ENCODE data around the gene VENTX. TPM values are rescaled to one million over a fixed set of nuclear protein-coding genes. Genes with fewer than 3 reads are reported as not detected.

VENTX gene
- total RNA-seq, 1 experiment from 2014 or later: not detected

DNA sequence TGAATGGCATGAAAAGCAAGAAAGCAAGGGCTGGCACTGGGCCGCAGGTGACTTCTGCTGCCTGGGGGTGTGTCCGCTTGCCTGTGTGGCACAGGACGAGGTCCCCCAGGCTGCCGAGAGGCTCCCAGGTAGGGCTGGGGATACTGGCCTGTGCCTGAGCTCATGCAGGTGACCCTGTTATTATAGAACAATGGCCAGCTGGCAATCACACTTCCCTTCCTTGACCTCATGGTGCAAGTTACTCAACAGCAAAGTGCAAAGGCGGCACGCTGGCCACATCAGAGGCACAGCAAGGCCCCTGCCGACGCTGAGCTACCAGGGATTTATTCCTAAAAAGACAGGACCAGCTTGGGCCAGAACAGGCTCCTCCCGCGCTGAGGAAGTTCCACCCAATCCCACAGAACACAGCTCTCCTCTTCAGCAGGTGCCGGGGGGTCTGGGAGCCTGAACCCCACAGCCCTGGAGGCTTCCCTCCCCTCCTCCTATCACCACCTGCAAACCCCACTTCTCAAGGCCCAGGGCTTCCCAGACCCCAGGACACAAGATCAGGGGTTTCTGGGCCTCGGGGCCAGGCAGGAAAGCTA lies 40.4 kb downstream of the VENTX start:
- intact Hi-C loops (cut with micrococcal nuclease): loop anchor here (1.0 to 2.0 kb wide), 2 partner anchors 19 to 29 kb away; no protein-coding TSS in a partner anchor
- peak overlapping the region; percentile 48 for H3K4me3 Mint-ChIP-seq (ENCODE audit: unreplicated experiment)
- BruUV-seq (replicated peaks): no TSS peak

DNA sequence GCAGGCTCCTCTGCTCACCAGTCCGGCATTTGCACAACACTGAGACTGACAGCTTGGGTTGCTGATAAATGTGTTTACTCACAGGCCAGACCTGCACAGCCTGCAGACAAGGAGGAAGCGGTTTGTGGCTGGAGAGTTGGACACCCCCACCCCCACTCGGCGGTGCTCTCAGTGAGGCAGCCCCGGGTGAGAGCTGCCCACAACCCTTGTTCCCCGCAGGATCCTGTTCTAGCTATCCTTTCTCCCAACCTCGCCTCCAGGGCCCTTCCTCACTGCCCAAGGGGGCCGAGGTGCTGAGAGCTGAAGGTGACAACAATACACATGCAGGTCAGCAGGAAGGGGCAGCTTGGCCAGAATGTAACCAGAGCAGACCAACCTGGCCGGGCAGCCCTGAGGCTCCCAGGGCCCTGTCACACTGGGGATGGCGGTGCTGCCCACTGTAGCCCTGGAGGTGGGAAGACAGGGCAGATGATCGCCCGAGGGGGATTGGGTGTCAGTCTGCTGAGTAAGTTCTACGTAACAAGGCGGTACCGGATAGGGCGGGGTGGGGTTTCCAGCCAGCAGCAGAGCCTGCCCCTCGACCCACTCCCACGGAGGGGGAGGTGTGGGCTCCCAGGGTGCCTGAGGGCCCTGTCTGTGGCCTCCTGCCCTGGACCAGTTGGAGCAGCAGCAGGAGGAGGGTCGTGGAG lies 41.1 kb downstream of the VENTX start:
- peaks cover 33% of the 10 kb centered on the region for H3K36me3 Mint-ChIP-seq (ENCODE audit: insufficient read depth, unreplicated experiment)
- peak; percentile 90 for DNase-seq (ENCODE audit: unreplicated experiment)
- TF ChIP-seq, protein P1, sequence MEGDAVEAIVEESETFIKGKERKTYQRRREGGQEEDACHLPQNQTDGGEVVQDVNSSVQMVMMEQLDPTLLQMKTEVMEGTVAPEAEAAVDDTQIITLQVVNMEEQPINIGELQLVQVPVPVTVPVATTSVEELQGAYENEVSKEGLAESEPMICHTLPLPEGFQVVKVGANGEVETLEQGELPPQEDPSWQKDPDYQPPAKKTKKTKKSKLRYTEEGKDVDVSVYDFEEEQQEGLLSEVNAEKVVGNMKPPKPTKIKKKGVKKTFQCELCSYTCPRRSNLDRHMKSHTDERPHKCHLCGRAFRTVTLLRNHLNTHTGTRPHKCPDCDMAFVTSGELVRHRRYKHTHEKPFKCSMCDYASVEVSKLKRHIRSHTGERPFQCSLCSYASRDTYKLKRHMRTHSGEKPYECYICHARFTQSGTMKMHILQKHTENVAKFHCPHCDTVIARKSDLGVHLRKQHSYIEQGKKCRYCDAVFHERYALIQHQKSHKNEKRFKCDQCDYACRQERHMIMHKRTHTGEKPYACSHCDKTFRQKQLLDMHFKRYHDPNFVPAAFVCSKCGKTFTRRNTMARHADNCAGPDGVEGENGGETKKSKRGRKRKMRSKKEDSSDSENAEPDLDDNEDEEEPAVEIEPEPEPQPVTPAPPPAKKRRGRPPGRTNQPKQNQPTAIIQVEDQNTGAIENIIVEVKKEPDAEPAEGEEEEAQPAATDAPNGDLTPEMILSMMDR (IDR thresholded peaks at IDR 0.05; ENCODE audit: unreplicated experiment): no peak
- ChIA-PET CTCF (interaction anchor here (0.6 to 2.2 kb wide), 12 partner anchors 8 to 375 kb away, joined by 3 to 15 read pairs (median 4); no protein-coding TSS in a partner anchor), POLR2A (interaction anchor here (0.7 to 4.7 kb wide), 8 partner anchors 11 to 375 kb away, joined by 4 to 45 read pairs (median 6); partner anchors contain the start of genes ECHS1, TUBGCP2 and ZNF511)
- BruUV-seq (replicated peaks): TSS peak; percentile 26
- peak overlapping the region; percentile 48 for H3K4me3 Mint-ChIP-seq (ENCODE audit: unreplicated experiment)
- no peaks in the 10 kb centered on the region for H3K9me3 Mint-ChIP-seq (ENCODE audit: unreplicated experiment)
- H3K4me1 Mint-ChIP-seq (ENCODE audit: insufficient read depth, unreplicated experiment): peaks cover 16% of the 10 kb centered on the region
- intact Hi-C loops (cut with micrococcal nuclease): loop anchor here (1.0 to 2.0 kb wide), 2 partner anchors 20 to 29 kb away; no protein-coding TSS in a partner anchor
- no peaks in the 10 kb centered on the region for H3K27me3 Mint-ChIP-seq (ENCODE audit: insufficient read depth, unreplicated experiment)
- peak overlapping the region; percentile 85 for H3K27ac Mint-ChIP-seq (ENCODE audit: low read depth, unreplicated experiment)

More for the DNA sequence above, 40.4 kb downstream of the VENTX start:
- Mint-ChIP-seq H3K36me3 (ENCODE audit: insufficient read depth, unreplicated experiment) (peaks cover 29% of the 10 kb centered on the region), H3K9me3 (ENCODE audit: unreplicated experiment) (no peaks in the 10 kb centered on the region), H3K4me1 (ENCODE audit: insufficient read depth, unreplicated experiment) (peaks cover 16% of the 10 kb centered on the region), H3K27ac (ENCODE audit: low read depth, unreplicated experiment) (peak overlapping the region; percentile 85), H3K27me3 (ENCODE audit: insufficient read depth, unreplicated experiment) (no peaks in the 10 kb centered on the region)
- CTCF ChIA-PET: interaction anchor here (0.8 to 2.2 kb wide), 9 partner anchors 9 to 374 kb away, joined by 3 to 15 read pairs (median 4); no protein-coding TSS in a partner anchor
- peak; percentile 64 for DNase-seq (ENCODE audit: unreplicated experiment)
- POLR2A ChIA-PET: interaction anchor here (0.7 to 4.7 kb wide), 7 partner anchors 10 to 374 kb away, joined by 4 to 45 read pairs (median 6); partner anchors contain the start of genes TUBGCP2 and ZNF511
- TF ChIP-seq, protein P1 (IDR thresholded peaks at IDR 0.05; ENCODE audit: unreplicated experiment): no peak

DNA sequence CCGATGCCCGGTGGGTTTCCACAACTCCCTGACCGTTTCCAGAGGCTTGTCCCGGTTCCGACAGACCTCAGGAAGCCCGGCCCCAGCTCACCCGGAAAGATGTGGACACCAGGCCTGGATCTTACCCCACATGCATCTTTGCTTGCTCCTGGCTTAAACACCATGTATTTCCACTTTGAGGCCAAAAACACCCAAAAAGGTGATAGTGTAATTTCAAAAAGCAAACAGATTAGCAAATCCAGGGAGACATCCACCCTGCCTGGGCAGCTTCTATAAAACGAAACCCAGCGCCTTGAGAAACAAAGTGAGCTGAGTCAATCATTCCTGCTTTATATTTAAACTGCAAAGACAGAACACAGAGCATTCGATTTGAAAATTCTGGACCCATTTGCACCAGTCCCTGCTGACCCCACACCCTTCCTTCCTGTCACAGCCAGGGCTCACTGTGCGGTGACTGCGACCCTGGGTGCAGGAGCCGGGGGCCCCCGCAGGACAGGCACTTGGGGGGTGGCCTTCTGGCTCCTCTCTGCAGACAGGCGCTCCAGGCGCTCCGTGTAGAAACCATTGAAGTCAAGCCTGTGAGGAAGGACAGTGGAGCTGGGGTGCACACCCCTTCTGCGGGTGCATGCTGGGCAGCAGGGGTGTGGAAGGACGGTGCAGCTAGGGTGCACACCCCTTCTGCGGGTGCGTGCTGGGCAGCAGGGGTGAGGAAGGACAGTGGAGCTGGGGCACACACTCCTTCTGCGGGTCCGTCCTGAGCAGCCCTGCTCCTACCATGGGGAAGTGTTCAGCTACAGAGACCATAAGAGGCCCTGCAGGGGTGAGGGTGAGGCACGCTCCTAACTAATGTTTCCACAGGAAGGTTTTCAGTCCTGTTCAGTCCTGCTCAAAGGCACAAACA lies 41.9 kb downstream of the VENTX start:
- BruUV-seq (replicated peaks): no TSS peak
- H3K9me3 Mint-ChIP-seq (ENCODE audit: unreplicated experiment): no peaks in the 10 kb centered on the region
- no peak overlapping the region for H3K4me3 Mint-ChIP-seq (ENCODE audit: unreplicated experiment)
- DNase-seq (ENCODE audit: unreplicated experiment): peak; percentile 18
- CTCF ChIA-PET: interaction anchor here (0.6 to 2.2 kb wide), 5 partner anchors 19 to 625 kb away, joined by 3 to 15 read pairs (median 4); no protein-coding TSS in a partner anchor
- peaks cover 16% of the 10 kb centered on the region for H3K4me1 Mint-ChIP-seq (ENCODE audit: insufficient read depth, unreplicated experiment)
- H3K27ac Mint-ChIP-seq (ENCODE audit: low read depth, unreplicated experiment): peak overlapping the region; percentile 85
- no peaks in the 10 kb centered on the region for H3K27me3 Mint-ChIP-seq (ENCODE audit: insufficient read depth, unreplicated experiment)
- intact Hi-C loops (cut with micrococcal nuclease): loop anchor here (2.0 kb wide), 1 partner anchor 21 kb away; no protein-coding TSS in a partner anchor
- peaks cover 39% of the 10 kb centered on the region for H3K36me3 Mint-ChIP-seq (ENCODE audit: insufficient read depth, unreplicated experiment)
- POLR2A ChIA-PET: interaction anchor here (1.0 to 4.7 kb wide), 5 partner anchors 17 to 94 kb away, joined by 4 to 45 read pairs (median 4); partner anchors contain the start of gene ECHS1
- TF ChIP-seq, protein P1 (IDR thresholded peaks at IDR 0.05; ENCODE audit: unreplicated experiment): no peak
